Peyer's patch (tissue), 4 donors: ENCODE data around the gene PTPRQ.

ENCODE experiments used
- POLR2A ChIP-seq, 2 donors: fragments of 450-650 bp; IDR thresholded peaks; one replicate each; pipeline ENCODE4 v1.5.1; 2017; ENCODE audit warnings: antibody characterized with exemption in 2 of 2, mild to moderate bottlenecking in 2 of 2, moderate library complexity in 2 of 2
- TF ChIP-seq, protein P1 (sequence below), 6 experiments: fragments of 450-650 bp in 4 of 6; fragments of 200-600 bp in 2 of 6; sonication (generic) in 1 of 6; IDR thresholded peaks; one replicate each; pipeline ENCODE4 v1.5.1; 2017 to 2019; ENCODE audit warnings: antibody characterized with exemption in 6 of 6, mild to moderate bottlenecking in 3 of 6, moderate library complexity in 1 of 6

DNA sequence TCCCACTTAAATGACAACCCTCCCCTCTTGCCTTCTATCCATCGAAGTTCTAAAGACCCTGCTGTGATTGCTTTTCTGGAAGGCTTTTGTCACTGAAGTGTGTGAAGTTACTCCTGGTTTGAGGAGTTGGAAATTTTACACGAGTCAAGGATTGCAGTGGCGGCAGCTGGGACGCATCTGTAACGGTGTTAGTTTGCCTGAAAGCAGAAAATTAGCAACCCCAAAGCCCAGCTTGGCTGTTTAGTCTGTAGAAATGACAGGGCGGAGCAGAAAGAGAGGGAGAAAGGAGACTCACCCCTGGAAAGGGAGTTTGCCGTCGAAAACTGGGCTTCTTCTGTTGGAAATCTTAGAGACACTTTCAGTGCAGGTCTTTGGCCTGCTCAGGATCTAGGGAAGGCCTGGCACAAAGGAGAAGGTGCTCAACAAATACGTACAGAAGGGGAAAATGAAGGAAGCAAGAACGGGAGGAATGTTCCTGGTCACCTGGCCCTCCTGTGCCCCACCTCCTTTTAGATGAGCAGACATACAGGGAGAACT, 271.7 kb downstream of the PTPRQ start:
- TF ChIP-seq, protein P1, sequence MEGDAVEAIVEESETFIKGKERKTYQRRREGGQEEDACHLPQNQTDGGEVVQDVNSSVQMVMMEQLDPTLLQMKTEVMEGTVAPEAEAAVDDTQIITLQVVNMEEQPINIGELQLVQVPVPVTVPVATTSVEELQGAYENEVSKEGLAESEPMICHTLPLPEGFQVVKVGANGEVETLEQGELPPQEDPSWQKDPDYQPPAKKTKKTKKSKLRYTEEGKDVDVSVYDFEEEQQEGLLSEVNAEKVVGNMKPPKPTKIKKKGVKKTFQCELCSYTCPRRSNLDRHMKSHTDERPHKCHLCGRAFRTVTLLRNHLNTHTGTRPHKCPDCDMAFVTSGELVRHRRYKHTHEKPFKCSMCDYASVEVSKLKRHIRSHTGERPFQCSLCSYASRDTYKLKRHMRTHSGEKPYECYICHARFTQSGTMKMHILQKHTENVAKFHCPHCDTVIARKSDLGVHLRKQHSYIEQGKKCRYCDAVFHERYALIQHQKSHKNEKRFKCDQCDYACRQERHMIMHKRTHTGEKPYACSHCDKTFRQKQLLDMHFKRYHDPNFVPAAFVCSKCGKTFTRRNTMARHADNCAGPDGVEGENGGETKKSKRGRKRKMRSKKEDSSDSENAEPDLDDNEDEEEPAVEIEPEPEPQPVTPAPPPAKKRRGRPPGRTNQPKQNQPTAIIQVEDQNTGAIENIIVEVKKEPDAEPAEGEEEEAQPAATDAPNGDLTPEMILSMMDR (IDR thresholded peaks at IDR 0.05) = no peak
- no peak for TF ChIP-seq POLR2A (IDR thresholded peaks at IDR 0.05)
